Measurements from ENCODE around the gene LTB.

Gene LTB

GRCh38 chr6:31576897-31577578 is 5.2 kb downstream of the LTB start:
- TF ChIP-seq CTCF (IDR thresholded peaks at IDR 0.05; ENCODE audit: poor library complexity, severe bottlenecking): no peak
- DNase-seq (ENCODE audit: low spot score) (no peak), ATAC-seq (ENCODE audit: low read depth) (no peak)
- Histone ChIP-seq H3K9me3 (ENCODE audit: severe bottlenecking) (no peaks in the 10 kb centered on the region), H3K27me3 (ENCODE audit: insufficient read depth, poor library complexity, severe bottlenecking) (no peaks in the 10 kb centered on the region), H3K27ac (ENCODE audit: poor library complexity, severe bottlenecking) (no peak overlapping the region), H3K4me3 (ENCODE audit: severe bottlenecking) (no peak overlapping the region), H3K4me1 (ENCODE audit: insufficient read depth, poor library complexity, severe bottlenecking) (peaks cover 12% of the 10 kb centered on the region), H3K36me3 (ENCODE audit: low read depth) (no peaks in the 10 kb centered on the region)

- no peak for TF ChIP-seq CTCF (IDR thresholded peaks at IDR 0.05; ENCODE audit: poor library complexity, severe bottlenecking)
- Histone ChIP-seq H3K4me3 (ENCODE audit: severe bottlenecking) (no peak overlapping the region), H3K36me3 (ENCODE audit: low read depth) (no peaks in the 10 kb centered on the region), H3K9me3 (ENCODE audit: severe bottlenecking) (no peaks in the 10 kb centered on the region), H3K4me1 (ENCODE audit: insufficient read depth, poor library complexity, severe bottlenecking) (peaks cover 12% of the 10 kb centered on the region), H3K27ac (ENCODE audit: poor library complexity, severe bottlenecking) (no peak overlapping the region), H3K27me3 (ENCODE audit: insufficient read depth, poor library complexity, severe bottlenecking) (no peaks in the 10 kb centered on the region)
- ATAC-seq (ENCODE audit: low read depth): no peak
- no peak for DNase-seq (ENCODE audit: low spot score)
Observed at GRCh38 chr6:31575952-31576685, 6.1 kb downstream of the LTB start.

GRCh38 chr6:31575335-31575901 is 6.8 kb downstream of the LTB start, which contains the start of gene TNF:
TSS of gene TNF (plus strand) at chr6:31575565. CDS start at chr6:31575742, 177 bp downstream.
- peaks cover 12% of the 10 kb centered on the region for H3K4me1 ChIP-seq (ENCODE audit: insufficient read depth, poor library complexity, severe bottlenecking)
- H3K27me3 ChIP-seq (ENCODE audit: insufficient read depth, poor library complexity, severe bottlenecking): no peaks in the 10 kb centered on the region
- no peak for TF ChIP-seq CTCF (IDR thresholded peaks at IDR 0.05; ENCODE audit: poor library complexity, severe bottlenecking)
- no peaks in the 10 kb centered on the region for H3K36me3 ChIP-seq (ENCODE audit: low read depth)
- H3K9me3 ChIP-seq (ENCODE audit: severe bottlenecking): no peaks in the 10 kb centered on the region
- ATAC-seq (ENCODE audit: low read depth) (no peak), DNase-seq (ENCODE audit: low spot score) (no peak)
- H3K4me3 ChIP-seq (ENCODE audit: severe bottlenecking): no peak within 1 kb of the TSS
- H3K27ac ChIP-seq (ENCODE audit: poor library complexity, severe bottlenecking): no peak within 1 kb of the TSS

- no peak for TF ChIP-seq CTCF (IDR thresholded peaks at IDR 0.05; ENCODE audit: poor library complexity, severe bottlenecking)
- no peaks in the 10 kb centered on the region for H3K36me3 ChIP-seq (ENCODE audit: low read depth)
- H3K4me3 ChIP-seq (ENCODE audit: severe bottlenecking): no peak overlapping the region
- H3K9me3 ChIP-seq (ENCODE audit: severe bottlenecking): no peaks in the 10 kb centered on the region
- H3K27ac ChIP-seq (ENCODE audit: poor library complexity, severe bottlenecking): no peak overlapping the region
- ATAC-seq (ENCODE audit: low read depth) (no peak), DNase-seq (ENCODE audit: low spot score) (no peak)
- H3K4me1 ChIP-seq (ENCODE audit: insufficient read depth, poor library complexity, severe bottlenecking): peaks cover 12% of the 10 kb centered on the region
- no peaks in the 10 kb centered on the region for H3K27me3 ChIP-seq (ENCODE audit: insufficient read depth, poor library complexity, severe bottlenecking)
Observed at GRCh38 chr6:31574106-31575061, 7.8 kb downstream of the LTB start.
